WTC11 (cell line): ENCODE data around the gene PLEKHH3. TPM values are rescaled to one million over a fixed set of nuclear protein-coding genes. Genes with fewer than 3 reads are reported as not detected.

Experiments used
- ATAC-seq: fragments of 200-7000 bp; cut with Tn5 transposase; 2 replicates; pipeline ENCODE4 v1.10.0; 2021; ENCODE audit warnings: mild to moderate bottlenecking, moderate library complexity
- CTCF ChIA-PET: fragments of 300-600 bp; sonication (Branson Sonifier 250); formaldehyde crosslinking; loops from one replicate; lab custom pipeline; 2021; ENCODE audit warnings: antibody characterized with exemption; lab: Charles Lee
- POLR2A ChIA-PET: fragments of 350-600 bp; sonication (Branson Sonifier 250); formaldehyde crosslinking; loops from one replicate; lab custom pipeline; 2021; ENCODE audit warnings: antibody characterized with exemption; lab: Charles Lee
- DNase-seq: peaks from one replicate; pipeline ENCODE4 v3.0.0; 2021; ENCODE audit warnings: low spot score
- H3K27ac Mint-ChIP-seq: 2 replicates; pipeline ENCODE4 v1.8.0; 2021; ENCODE audit warnings: mixed read lengths
- H3K27me3 Mint-ChIP-seq: 2 replicates; pipeline ENCODE4 v1.8.0; 2021; ENCODE audit warnings: low read depth, mild to moderate bottlenecking, moderate library complexity, mixed read lengths
- H3K36me3 Mint-ChIP-seq: 2 replicates; pipeline ENCODE4 v1.8.0; 2021; ENCODE audit warnings: mixed read lengths
- H3K4me1 Mint-ChIP-seq: 2 replicates; pipeline ENCODE4 v1.8.0; 2022; ENCODE audit warnings: mixed read lengths
- H3K4me3 Mint-ChIP-seq: 2 replicates; pipeline ENCODE4 v1.8.0; 2021; ENCODE audit warnings: mild to moderate bottlenecking, moderate library complexity, mixed read lengths
- H3K9me3 Mint-ChIP-seq: 2 replicates; pipeline ENCODE4 v1.8.0; 2021; ENCODE audit warnings: mixed read lengths
- CTCF ChIP-seq: fragments of 200-600 bp; IDR thresholded peaks from 2 replicates; pipeline ENCODE4 v1.8.0; 2022; ENCODE audit warnings: antibody characterized with exemption
- ERG ChIP-seq: fragments of 250-450 bp; sonication (Bioruptor Pico); IDR thresholded peaks from 2 replicates; pipeline ENCODE4 v1.8.0; 2021; ENCODE audit warnings: mild to moderate bottlenecking
- ETV6 ChIP-seq: sonication (generic); formaldehyde crosslinking; IDR thresholded peaks from 2 replicates; pipeline ENCODE4 v1.8.1; 2022; ENCODE audit warnings: mild to moderate bottlenecking, missing genetic modification reagents
- GTF2I ChIP-seq: fragments of 250-450 bp; sonication (Bioruptor Pico); conservative IDR thresholded peaks from 2 replicates; pipeline ENCODE4 v1.4.0; 2021; ENCODE audit warnings: mild to moderate bottlenecking
- NR1H2 ChIP-seq: sonication (generic); formaldehyde crosslinking; IDR thresholded peaks from 2 replicates; pipeline ENCODE4 v1.9.0; 2021; ENCODE audit warnings: mild to moderate bottlenecking, moderate library complexity, missing genetic modification reagents
- RORB ChIP-seq: fragments of 250-450 bp; sonication (Bioruptor Pico); IDR thresholded peaks from 2 replicates; pipeline ENCODE4 v1.9.0; 2021; ENCODE audit warnings: mild to moderate bottlenecking
- TCF7 ChIP-seq: sonication (generic); formaldehyde crosslinking; IDR thresholded peaks from 2 replicates; pipeline ENCODE4 v1.8.0; 2022; ENCODE audit warnings: mild to moderate bottlenecking, low read depth, missing genetic modification reagents, moderate library complexity
- USF2 ChIP-seq: sonication (generic); formaldehyde crosslinking; IDR thresholded peaks from 2 replicates; pipeline ENCODE4 v1.8.1; 2023; ENCODE audit warnings: mild to moderate bottlenecking, missing genetic modification reagents, moderate library complexity
- ZBTB21 ChIP-seq: sonication (generic); formaldehyde crosslinking; IDR thresholded peaks from 2 replicates; pipeline ENCODE4 v1.8.1; 2023; ENCODE audit warnings: mild to moderate bottlenecking, missing genetic modification reagents, borderline replicate concordance
- total RNA-seq: library from RNA; stranded (reverse); gene quantifications from 3 replicates; pipeline ENCODE4 v1.2.3, GENCODE V29; 2021
- TF ChIP-seq, protein P1 (sequence below): sonication (generic); formaldehyde crosslinking; IDR thresholded peaks from 2 replicates; pipeline ENCODE4 v1.8.0; 2022; ENCODE audit warnings: mild to moderate bottlenecking, missing genetic modification reagents
- TF ChIP-seq, protein P2 (sequence below): fragments of 250-450 bp; sonication (Bioruptor Pico); IDR thresholded peaks from 2 replicates; pipeline ENCODE4 v1.9.0; 2021; ENCODE audit warnings: moderate library complexity, mild to moderate bottlenecking, inconsistent platforms, borderline replicate concordance
- TF ChIP-seq, protein P3 (sequence below): sonication (generic); formaldehyde crosslinking; IDR thresholded peaks from 2 replicates; pipeline ENCODE4 v1.8.1; 2023; ENCODE audit warnings: mild to moderate bottlenecking, missing genetic modification reagents, moderate library complexity

PLEKHH3 gene
- total RNA-seq, 1 experiment from 2014 or later: 40.2 TPM

- TF ChIP-seq TCF7 (CRISPR knock-in tag) (no peak), GTF2I (no peak)
Observed at GRCh38 chr17:42675965-42676423, 800 bp downstream of the PLEKHH3 start (continued).

- Mint-ChIP-seq H3K27me3 (peaks cover 4% of the 10 kb centered on the region), H3K4me1 (peaks cover 40% of the 10 kb centered on the region), H3K36me3 (peaks cover 3% of the 10 kb centered on the region; the same call in 1 of the 2 replicates), H3K9me3 (no peaks in the 10 kb centered on the region), H3K27ac (no peak overlapping the region), H3K4me3 (peak overlapping the region; percentile 79)
- ATAC-seq: no peak
- POLR2A ChIA-PET: interaction anchor here (0.6 to 1.9 kb wide), 6 partner anchors 8 to 161 kb away, joined by 3 to 8 read pairs (median 6); partner anchors contain the start of genes PSMC3IP, RETREG3, TUBG1 and TUBG2
- CTCF ChIA-PET: interaction anchor here (0.6 to 6.5 kb wide), 9 partner anchors 16 to 127 kb away, joined by 3 to 122 read pairs (median 14); partner anchors contain the start of genes PSMC3IP, RETREG3, TUBG1 and TUBG2
- no peak for DNase-seq
- TF ChIP-seq, protein P1, sequence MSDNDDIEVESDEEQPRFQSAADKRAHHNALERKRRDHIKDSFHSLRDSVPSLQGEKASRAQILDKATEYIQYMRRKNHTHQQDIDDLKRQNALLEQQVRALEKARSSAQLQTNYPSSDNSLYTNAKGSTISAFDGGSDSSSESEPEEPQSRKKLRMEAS (CRISPR knock-in tag): peak; percentile 34; the same call in 1 of the 2 replicates
- TF ChIP-seq ETV6: no peak
Observed at GRCh38 chr17:42675348-42675964, 1.3 kb downstream of the PLEKHH3 start.

DNA sequence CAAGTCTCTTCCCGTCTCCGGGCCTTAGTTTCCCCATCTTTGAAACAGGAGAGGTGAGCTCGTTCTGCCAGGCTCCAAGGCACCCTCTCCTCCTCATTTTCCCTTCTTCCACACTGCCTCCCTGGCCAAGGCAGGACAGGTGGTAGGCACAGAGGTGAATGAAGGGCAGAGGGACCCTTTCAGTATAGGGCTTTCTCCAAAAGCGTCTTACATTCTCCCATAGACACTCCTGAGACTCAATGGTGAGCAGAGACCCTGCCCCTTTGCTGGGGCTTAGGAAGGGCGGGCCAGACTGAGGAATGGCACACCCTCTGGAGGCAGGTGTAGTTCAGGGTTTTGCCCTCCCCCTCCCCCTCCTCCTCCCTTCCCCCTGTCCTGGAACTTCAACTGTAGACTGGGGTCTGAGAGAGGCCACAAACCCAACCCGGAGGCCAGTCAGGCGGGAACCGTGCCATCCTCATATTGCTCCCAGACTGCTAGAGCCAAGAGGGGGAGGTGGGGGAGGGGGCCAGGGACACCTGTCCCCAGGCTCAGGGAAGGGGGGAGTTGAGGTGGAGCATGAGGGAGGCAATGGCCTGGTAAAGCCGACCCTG is 1.9 kb downstream of the PLEKHH3 start:
- Mint-ChIP-seq H3K4me3 (peak overlapping the region; percentile 64), H3K27me3 (peaks cover under 1% of the 10 kb centered on the region), H3K27ac (peak overlapping the region; percentile 57; the same call in 1 of the 2 replicates), H3K36me3 (peaks cover 3% of the 10 kb centered on the region; the same call in 1 of the 2 replicates)
- ChIA-PET POLR2A (interaction anchor here (1.7 to 1.9 kb wide), 2 partner anchors 9 to 97 kb away, joined by 3 to 6 read pairs; partner anchors contain the start of gene PSMC3IP), CTCF (interaction anchor here (0.9 to 6.5 kb wide), 23 partner anchors 8 to 149 kb away, joined by 3 to 122 read pairs (median 6); partner anchors contain the start of genes BECN1, PSMC3IP, RAMP2 and RETREG3)
- TF ChIP-seq, protein P2, sequence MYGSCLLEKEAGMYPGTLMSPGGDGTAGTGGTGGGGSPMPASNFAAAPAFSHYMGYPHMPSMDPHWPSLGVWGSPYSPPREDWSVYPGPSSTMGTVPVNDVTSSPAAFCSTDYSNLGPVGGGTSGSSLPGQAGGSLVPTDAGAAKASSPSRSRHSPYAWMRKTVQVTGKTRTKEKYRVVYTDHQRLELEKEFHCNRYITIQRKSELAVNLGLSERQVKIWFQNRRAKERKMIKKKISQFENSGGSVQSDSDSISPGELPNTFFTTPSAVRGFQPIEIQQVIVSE (CRISPR knock-in tag): no peak
- TF ChIP-seq RORB (CRISPR knock-in tag): no peak
- TF ChIP-seq USF2 (CRISPR knock-in tag): no peak
- TF ChIP-seq, protein P3, sequence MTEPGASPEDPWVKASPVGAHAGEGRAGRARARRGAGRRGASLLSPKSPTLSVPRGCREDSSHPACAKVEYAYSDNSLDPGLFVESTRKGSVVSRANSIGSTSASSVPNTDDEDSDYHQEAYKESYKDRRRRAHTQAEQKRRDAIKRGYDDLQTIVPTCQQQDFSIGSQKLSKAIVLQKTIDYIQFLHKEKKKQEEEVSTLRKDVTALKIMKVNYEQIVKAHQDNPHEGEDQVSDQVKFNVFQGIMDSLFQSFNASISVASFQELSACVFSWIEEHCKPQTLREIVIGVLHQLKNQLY (CRISPR knock-in tag): no peak
- TF ChIP-seq, all 79 proteins: peak for 0
- peak; percentile 65 for DNase-seq
- Mint-ChIP-seq H3K9me3 (no peaks in the 10 kb centered on the region), H3K4me1 (peaks cover 35% of the 10 kb centered on the region)
- ATAC-seq: peak; percentile 6

- CTCF ChIA-PET: interaction anchor here (0.6 to 3.2 kb wide), 29 partner anchors 9 to 150 kb away, joined by 3 to 31 read pairs (median 5); partner anchors contain the start of genes BECN1, PSMC3IP, RAMP2 and RETREG3
- ATAC-seq (peak; percentile 9), DNase-seq (peak; percentile 75)
Observed at GRCh38 chr17:42673885-42674754, 2.7 kb downstream of the PLEKHH3 start.

More at GRCh38 chr17:42673885-42674754, 2.7 kb downstream of the PLEKHH3 start:
- peaks cover 6% of the 10 kb centered on the region for H3K36me3 Mint-ChIP-seq
- H3K4me3 Mint-ChIP-seq: peak overlapping the region; percentile 64
- H3K4me1 Mint-ChIP-seq: peaks cover 40% of the 10 kb centered on the region
- H3K27ac Mint-ChIP-seq: peak overlapping the region; percentile 63; the same call in 1 of the 2 replicates
- POLR2A ChIA-PET: interaction anchor here (0.6 to 1.9 kb wide), 4 partner anchors 10 to 96 kb away, joined by 3 to 6 read pairs (median 3); partner anchors contain the start of genes PSMC3IP, RETREG3 and TUBG1
- no peaks in the 10 kb centered on the region for H3K9me3 Mint-ChIP-seq
- TF ChIP-seq NR1H2 (no peak), ZBTB21 (CRISPR knock-in tag) (no peak), ERG (CRISPR knock-in tag) (no peak), GTF2I (0 out of 2 replicates have a peak, but pooled peaks have one; percentile 22), CTCF (peak; percentile 52)
- peaks cover 3% of the 10 kb centered on the region for H3K27me3 Mint-ChIP-seq
